H4 (cell line): ENCODE measurements around the gene PAK4. TPM values are rescaled to one million over a fixed set of nuclear protein-coding genes. Genes with fewer than 3 reads are reported as not detected.
"Not testable (repeated sequence)": the region's sequence is repeated elsewhere in the genome, so short reads cannot be mapped to it uniquely, and the experiment has no call there.

Experiments
- DNase-seq: peaks from one replicate; pipeline ENCODE4 v3.0.0-alpha.2; 2015; ENCODE audit warnings: low spot score
- total RNA-seq: library from RNA; depleted of rRNA; stranded (reverse); fragments of >200 nt; shearing (Covaris generic); gene quantifications from 2 replicates; pipeline ENCODE4 v1.2.3, GENCODE V29; 2014; rRNA removed

Gene PAK4
- total RNA-seq, 1 experiment from 2014 or later, result 13.2 TPM

GRCh38 chr19:39206122-39206521 is 80.5 kb downstream of the PAK4 start:
- DNase-seq, result no peak

- DNase-seq, result no peak
Observed at GRCh38 chr19:39207293-39207836, 81.8 kb downstream of the PAK4 start.

- DNase-seq, result no peak
Observed at GRCh38 chr19:39208175-39208795, 82.7 kb downstream of the PAK4 start.

- no peak for DNase-seq
Observed at GRCh38 chr19:39209196-39209595, 83.6 kb downstream of the PAK4 start.

GRCh38 chr19:39211731-39212374 is 86.3 kb downstream of the PAK4 start:
- no peak for DNase-seq

GRCh38 chr19:39212375-39212742 is 86.8 kb downstream of the PAK4 start:
- DNase-seq, result no peak

- DNase-seq, result not testable (repeated sequence)
Observed at GRCh38 chr19:39215323-39215722, 89.7 kb downstream of the PAK4 start.

GRCh38 chr19:39217094-39217493 is 91.5 kb downstream of the PAK4 start:
- no peak for DNase-seq

GRCh38 chr19:39218230-39219007 is 92.8 kb downstream of the PAK4 start:
- DNase-seq, result no peak

GRCh38 chr19:39219108-39219507 is 93.5 kb downstream of the PAK4 start:
- not testable (repeated sequence) for DNase-seq

- no peak for DNase-seq
Observed at GRCh38 chr19:39223703-39224279, 98.2 kb downstream of the PAK4 start.

- DNase-seq, result no peak
Observed at GRCh38 chr19:39224910-39225309, 99.3 kb downstream of the PAK4 start.

Other genes starting within 250 kb of the PAK4 start
- 0.23 and 1.2 TPM in 2 replicates for gene RINL, start 247.5 kb upstream of the PAK4 start, total RNA-seq
- gene SIRT2, start 226.2 kb upstream of the PAK4 start, total RNA-seq, result 64.6 and 74.6 TPM in 2 replicates
- 19.2 and 19.6 TPM in 2 replicates for gene NFKBIB, start 225.8 kb upstream of the PAK4 start, total RNA-seq
- gene CCER2, start 213.6 kb upstream of the PAK4 start, total RNA-seq, result not detected in 2 replicates
- gene SARS2, start 195.0 kb upstream of the PAK4 start, total RNA-seq, result 31.7 and 41.8 TPM in 2 replicates
- 117 and 120 TPM in 2 replicates for gene MRPS12, start 194.8 kb upstream of the PAK4 start, total RNA-seq
- gene FBXO17, start 150.0 kb upstream of the PAK4 start, total RNA-seq, result 35.6 and 46.6 TPM in 2 replicates
- gene FBXO27, start 93.2 kb upstream of the PAK4 start, total RNA-seq, result 2.2 and 4.5 TPM in 2 replicates
- not detected in 2 replicates for gene ACP7, start 41.4 kb upstream of the PAK4 start, total RNA-seq
- gene NCCRP1, start 71.2 kb downstream of the PAK4 start, total RNA-seq, result not detected in 2 replicates
- gene SYCN, start 78.5 kb downstream of the PAK4 start, total RNA-seq, result not detected in 2 replicates
- not detected in 2 replicates for gene IFNL3, start 119.2 kb downstream of the PAK4 start, total RNA-seq
- gene IFNL4, start 123.1 kb downstream of the PAK4 start, total RNA-seq, result not detected in 2 replicates
- gene IFNL2, start 142.6 kb downstream of the PAK4 start, total RNA-seq, result not detected in 2 replicates
- gene IFNL1, start 170.6 kb downstream of the PAK4 start, total RNA-seq, result not detected in 2 replicates
- 0.68 and 0.72 TPM in 2 replicates for gene LRFN1, start 195.1 kb downstream of the PAK4 start, total RNA-seq
- gene GMFG, start 210.3 kb downstream of the PAK4 start, total RNA-seq, result 13.3 and 14.1 TPM in 2 replicates
- gene SAMD4B, start 216.6 kb downstream of the PAK4 start, total RNA-seq, result 33.9 and 35.3 TPM in 2 replicates